Nephron (organoid): Measurements from ENCODE around the gene CACNA1I.
A peak's percentile ranks its signal among the peaks of the same experiment; 100 is the strongest.

Experiments used
- H3K27ac Mint-ChIP-seq, 3 experiments: 2 replicates each; pipeline ENCODE4 v1.8.0; 2020; ENCODE audit warnings: mixed read lengths in 3 of 3, mild to moderate bottlenecking in 2 of 3, moderate library complexity in 1 of 3
- H3K27me3 Mint-ChIP-seq: 2 replicates; pipeline ENCODE4 v1.8.0; 2021; ENCODE audit warnings: low read depth, mild to moderate bottlenecking, moderate library complexity, mixed read lengths
- H3K36me3 Mint-ChIP-seq: 2 replicates; pipeline ENCODE4 v1.8.0; 2020; ENCODE audit warnings: low read depth, mixed read lengths
- H3K4me1 Mint-ChIP-seq: 2 replicates; pipeline ENCODE4 v1.8.0; 2020; ENCODE audit warnings: mixed read lengths
- H3K4me3 Mint-ChIP-seq, 3 experiments: 2 replicates each; pipeline ENCODE4 v1.8.0; 2020; ENCODE audit warnings: mild to moderate bottlenecking in 3 of 3, mixed read lengths in 3 of 3, moderate library complexity in 2 of 3
- H3K9me3 Mint-ChIP-seq: 2 replicates; pipeline ENCODE4 v1.8.0; 2020; ENCODE audit warnings: mixed read lengths
- TF ChIP-seq, protein P1 (sequence below), 3 experiments: fragments of 200-600 bp; sonication (generic); IDR thresholded peaks; one replicate each; pipeline ENCODE4 v1.5.0; 2021; ENCODE audit warnings: antibody characterized with exemption in 3 of 3; ENCODE audit not compliant: unreplicated experiment in 3 of 3

Gene CACNA1I

GRCh38 chr22:39534591-39535356 is 35.8 kb upstream of the CACNA1I start:
- H3K36me3 Mint-ChIP-seq, result peaks cover 13% of the 10 kb centered on the region
- H3K27ac Mint-ChIP-seq, result peak overlapping the region in 2 of 3 experiments; percentile 17 to 60
- peak overlapping the region; percentile 42 to 67 (median 62) for H3K4me3 Mint-ChIP-seq
- no peaks in the 10 kb centered on the region for H3K9me3 Mint-ChIP-seq
- peaks cover 27% of the 10 kb centered on the region for H3K4me1 Mint-ChIP-seq
- no peaks in the 10 kb centered on the region for H3K27me3 Mint-ChIP-seq
- TF ChIP-seq, protein P1, sequence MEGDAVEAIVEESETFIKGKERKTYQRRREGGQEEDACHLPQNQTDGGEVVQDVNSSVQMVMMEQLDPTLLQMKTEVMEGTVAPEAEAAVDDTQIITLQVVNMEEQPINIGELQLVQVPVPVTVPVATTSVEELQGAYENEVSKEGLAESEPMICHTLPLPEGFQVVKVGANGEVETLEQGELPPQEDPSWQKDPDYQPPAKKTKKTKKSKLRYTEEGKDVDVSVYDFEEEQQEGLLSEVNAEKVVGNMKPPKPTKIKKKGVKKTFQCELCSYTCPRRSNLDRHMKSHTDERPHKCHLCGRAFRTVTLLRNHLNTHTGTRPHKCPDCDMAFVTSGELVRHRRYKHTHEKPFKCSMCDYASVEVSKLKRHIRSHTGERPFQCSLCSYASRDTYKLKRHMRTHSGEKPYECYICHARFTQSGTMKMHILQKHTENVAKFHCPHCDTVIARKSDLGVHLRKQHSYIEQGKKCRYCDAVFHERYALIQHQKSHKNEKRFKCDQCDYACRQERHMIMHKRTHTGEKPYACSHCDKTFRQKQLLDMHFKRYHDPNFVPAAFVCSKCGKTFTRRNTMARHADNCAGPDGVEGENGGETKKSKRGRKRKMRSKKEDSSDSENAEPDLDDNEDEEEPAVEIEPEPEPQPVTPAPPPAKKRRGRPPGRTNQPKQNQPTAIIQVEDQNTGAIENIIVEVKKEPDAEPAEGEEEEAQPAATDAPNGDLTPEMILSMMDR (IDR thresholded peaks at IDR 0.05; ENCODE audit: unreplicated experiment in 3 of 3), result peak; percentile 97 to 98 (median 98)

GRCh38 chr22:39535357-39535725 is 35.2 kb upstream of the CACNA1I start:
- Mint-ChIP-seq H3K27me3 (peaks cover under 1% of the 10 kb centered on the region), H3K9me3 (no peaks in the 10 kb centered on the region), H3K4me3 (no peak overlapping the region), H3K27ac (no peak overlapping the region), H3K4me1 (peaks cover 23% of the 10 kb centered on the region), H3K36me3 (peaks cover 9% of the 10 kb centered on the region)
- TF ChIP-seq, protein P1 (IDR thresholded peaks at IDR 0.05; ENCODE audit: unreplicated experiment in 3 of 3), result no peak

GRCh38 chr22:39535831-39536449 is 34.6 kb upstream of the CACNA1I start:
- TF ChIP-seq, protein P1 (IDR thresholded peaks at IDR 0.05; ENCODE audit: unreplicated experiment in 3 of 3), result no peak
- H3K9me3 Mint-ChIP-seq, result no peaks in the 10 kb centered on the region
- H3K4me3 Mint-ChIP-seq, result no peak overlapping the region
- H3K36me3 Mint-ChIP-seq, result peaks cover 4% of the 10 kb centered on the region
- no peak overlapping the region for H3K27ac Mint-ChIP-seq
- H3K4me1 Mint-ChIP-seq, result peaks cover 18% of the 10 kb centered on the region
- peaks cover 3% of the 10 kb centered on the region for H3K27me3 Mint-ChIP-seq

DNA sequence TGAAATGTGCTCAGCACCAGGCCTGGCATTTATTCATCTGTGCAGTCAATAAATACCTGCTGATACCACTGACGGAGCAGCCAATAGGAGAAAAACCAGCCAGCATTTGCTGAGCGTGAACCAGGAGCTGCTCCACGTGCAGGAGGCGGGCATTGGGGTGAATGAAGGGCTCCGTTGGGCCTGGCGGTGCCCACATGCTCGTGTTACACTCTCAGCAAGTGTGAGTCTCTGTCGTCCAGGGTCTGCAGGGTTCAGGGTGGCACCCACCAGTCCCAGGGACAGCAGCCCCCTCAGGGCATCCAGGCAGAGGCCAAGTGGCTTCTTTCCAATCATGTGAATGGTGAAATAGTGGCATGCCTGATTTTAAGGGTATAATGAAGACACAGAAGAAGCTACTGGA is 33.8 kb upstream of the CACNA1I start:
- TF ChIP-seq, protein P1 (IDR thresholded peaks at IDR 0.05; ENCODE audit: unreplicated experiment in 3 of 3), result no peak
- Mint-ChIP-seq H3K4me3 (no peak overlapping the region), H3K27ac (no peak overlapping the region), H3K27me3 (peaks cover 3% of the 10 kb centered on the region), H3K4me1 (peaks cover 10% of the 10 kb centered on the region), H3K36me3 (no peaks in the 10 kb centered on the region), H3K9me3 (no peaks in the 10 kb centered on the region)

- Mint-ChIP-seq H3K36me3 (no peaks in the 10 kb centered on the region), H3K4me1 (no peaks in the 10 kb centered on the region), H3K27ac (no peak overlapping the region), H3K4me3 (no peak overlapping the region), H3K27me3 (peaks cover 5% of the 10 kb centered on the region), H3K9me3 (no peaks in the 10 kb centered on the region)
- TF ChIP-seq, protein P1 (IDR thresholded peaks at IDR 0.05; ENCODE audit: unreplicated experiment in 3 of 3), result no peak
These were observed 32.6 kb upstream of the CACNA1I start for GRCh38 chr22:39537975-39538374.
